SU-DHL-6 (cell line): ENCODE measurements around the gene SRGAP3.

ENCODE experiments used
- H2AFZ ChIP-seq: fragments of 200-600 bp; sonication (generic); 2 replicates; pipeline ENCODE4 v1.6.1; 2014; ENCODE audit warnings: low read depth, mild to moderate bottlenecking, moderate library complexity, mixed read lengths, antibody characterized with exemption, low read length; ENCODE audit not compliant: severe bottlenecking
- H3F3A ChIP-seq: fragments of 200-600 bp; shearing (Covaris generic); 2 replicates; pipeline ENCODE4 v1.6.0; 2016; ENCODE audit warnings: antibody characterized with exemption, mild to moderate bottlenecking; ENCODE audit not compliant: insufficient read depth
- H3K27ac ChIP-seq: fragments of 200-600 bp; sonication (generic); 2 replicates; pipeline ENCODE4 v1.5.1; 2016; ENCODE audit warnings: low read depth, mild to moderate bottlenecking, low read length, moderate library complexity, mixed read lengths
- H3K27me3 ChIP-seq: fragments of 200-600 bp; sonication (generic), shearing (Covaris generic); 2 replicates; pipeline ENCODE4 v1.6.0; 2014; ENCODE audit warnings: mild to moderate bottlenecking, low read length
- H3K36me3 ChIP-seq: fragments of 200-600 bp; sonication (generic); 2 replicates; pipeline ENCODE4 v1.6.1; 2014; ENCODE audit warnings: mild to moderate bottlenecking, low read length, mixed read lengths
- H3K4me2 ChIP-seq: fragments of 300-600, 200-600 bp; shearing (Covaris generic), sonication (generic); 2 replicates; pipeline ENCODE4 v1.6.0; 2014; ENCODE audit warnings: low read length, low read depth, mild to moderate bottlenecking; ENCODE audit not compliant: poor library complexity, severe bottlenecking
- H3K4me3 ChIP-seq: fragments of 200-600 bp; sonication (generic); 2 replicates; pipeline ENCODE4 v1.5.1; 2014; ENCODE audit warnings: antibody characterized with exemption, low read length, mild to moderate bottlenecking, mixed read lengths; ENCODE audit not compliant: insufficient read depth, poor library complexity, severe bottlenecking
- H3K79me2 ChIP-seq: fragments of 200-600 bp; sonication (generic); 2 replicates; pipeline ENCODE4 v1.6.1; 2014; ENCODE audit warnings: mild to moderate bottlenecking, low read length, moderate library complexity; ENCODE audit not compliant: insufficient read depth
- H3K9ac ChIP-seq: fragments of 200-600 bp; sonication (generic); 2 replicates; pipeline ENCODE4 v1.7.0; 2014; ENCODE audit warnings: mild to moderate bottlenecking, low read length
- H3K9me2 ChIP-seq: fragments of 200-600 bp; sonication (generic); replicated peaks from 2 replicates; pipeline ENCODE4 v1.6.1; 2014; ENCODE audit warnings: low read length; ENCODE audit not compliant: insufficient read depth
- H3K9me3 ChIP-seq: fragments of 200-600 bp; sonication (generic); 2 replicates; pipeline ENCODE4 v1.6.1; 2014; ENCODE audit warnings: low read length, mixed read lengths; ENCODE audit not compliant: insufficient read depth
- H4K20me1 ChIP-seq: fragments of 200-600 bp; sonication (generic); 2 replicates; pipeline ENCODE4 v1.6.1; 2014; ENCODE audit warnings: low read depth, mild to moderate bottlenecking, antibody characterized with exemption, low read length, moderate library complexity, mixed read lengths
- EZH2phosphoT487 ChIP-seq: fragments of 200-600 bp; sonication (generic), shearing (Covaris generic); conservative IDR thresholded peaks from 2 replicates; pipeline ENCODE4 v1.6.1; 2018; ENCODE audit warnings: mild to moderate bottlenecking, antibody characterized with exemption, low read length, moderate library complexity, mixed read lengths
- TF ChIP-seq, protein P1 (sequence below): fragments of 200-600 bp; sonication (generic); IDR thresholded peaks from one replicate; pipeline ENCODE4 v1.5.1; 2017; ENCODE audit warnings: antibody characterized with exemption, mild to moderate bottlenecking, low read length, moderate library complexity; ENCODE audit not compliant: insufficient read depth, poor library complexity, severe bottlenecking

Gene SRGAP3

DNA sequence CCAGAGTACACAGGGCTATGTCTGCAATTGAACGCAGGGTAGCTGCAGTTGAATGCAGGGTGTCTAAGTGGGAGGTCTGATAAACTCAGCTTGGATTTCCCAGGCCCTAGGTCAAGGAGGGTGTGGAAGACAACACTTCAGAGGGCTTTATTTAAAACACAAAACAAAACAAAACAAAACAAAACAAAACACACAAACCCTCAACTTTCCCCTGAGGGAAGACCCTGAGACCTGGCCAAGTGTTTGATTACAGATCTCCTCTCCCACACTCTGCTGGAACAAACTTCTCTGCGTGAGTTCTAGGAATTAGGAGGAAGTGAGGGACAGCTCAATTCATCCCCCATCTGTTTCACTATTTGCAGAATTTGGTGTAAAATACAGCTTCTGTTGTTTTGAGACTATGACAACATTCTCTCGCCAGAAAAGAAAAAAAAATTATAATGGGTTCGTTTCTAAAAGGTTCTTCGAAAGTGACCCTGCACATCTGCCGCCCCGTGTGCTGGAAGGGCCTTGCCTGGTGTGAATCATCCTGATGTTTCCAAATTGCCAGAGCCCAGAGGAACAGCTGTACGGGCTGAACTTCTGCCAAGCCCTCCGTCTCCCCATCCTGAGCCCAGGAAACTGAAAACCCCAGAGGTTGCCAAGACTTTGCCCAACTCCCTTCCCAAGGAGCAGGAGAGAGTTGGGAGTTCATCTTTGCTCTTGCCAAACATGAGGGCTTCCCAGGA lies 212.9 kb downstream of the SRGAP3 start:
- no peaks in the 10 kb centered on the region for H3K36me3 ChIP-seq
- H3K27ac ChIP-seq, result no peak overlapping the region
- H3K4me3 ChIP-seq, result no peak overlapping the region
- no peaks in the 10 kb centered on the region for H3K9me2 ChIP-seq
- H4K20me1 ChIP-seq, result no peaks in the 10 kb centered on the region
- no peak overlapping the region for H3K4me2 ChIP-seq
- H3K79me2 ChIP-seq, result no peaks in the 10 kb centered on the region
- TF ChIP-seq EZH2phosphoT487, result no peak
- TF ChIP-seq, protein P1, sequence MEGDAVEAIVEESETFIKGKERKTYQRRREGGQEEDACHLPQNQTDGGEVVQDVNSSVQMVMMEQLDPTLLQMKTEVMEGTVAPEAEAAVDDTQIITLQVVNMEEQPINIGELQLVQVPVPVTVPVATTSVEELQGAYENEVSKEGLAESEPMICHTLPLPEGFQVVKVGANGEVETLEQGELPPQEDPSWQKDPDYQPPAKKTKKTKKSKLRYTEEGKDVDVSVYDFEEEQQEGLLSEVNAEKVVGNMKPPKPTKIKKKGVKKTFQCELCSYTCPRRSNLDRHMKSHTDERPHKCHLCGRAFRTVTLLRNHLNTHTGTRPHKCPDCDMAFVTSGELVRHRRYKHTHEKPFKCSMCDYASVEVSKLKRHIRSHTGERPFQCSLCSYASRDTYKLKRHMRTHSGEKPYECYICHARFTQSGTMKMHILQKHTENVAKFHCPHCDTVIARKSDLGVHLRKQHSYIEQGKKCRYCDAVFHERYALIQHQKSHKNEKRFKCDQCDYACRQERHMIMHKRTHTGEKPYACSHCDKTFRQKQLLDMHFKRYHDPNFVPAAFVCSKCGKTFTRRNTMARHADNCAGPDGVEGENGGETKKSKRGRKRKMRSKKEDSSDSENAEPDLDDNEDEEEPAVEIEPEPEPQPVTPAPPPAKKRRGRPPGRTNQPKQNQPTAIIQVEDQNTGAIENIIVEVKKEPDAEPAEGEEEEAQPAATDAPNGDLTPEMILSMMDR, result no peak
- H2AFZ ChIP-seq, result no peak overlapping the region
- H3K27me3 ChIP-seq, result no peaks in the 10 kb centered on the region
- no peaks in the 10 kb centered on the region for H3F3A ChIP-seq
- H3K9me3 ChIP-seq, result no peaks in the 10 kb centered on the region
- H3K9ac ChIP-seq, result no peak overlapping the region

DNA sequence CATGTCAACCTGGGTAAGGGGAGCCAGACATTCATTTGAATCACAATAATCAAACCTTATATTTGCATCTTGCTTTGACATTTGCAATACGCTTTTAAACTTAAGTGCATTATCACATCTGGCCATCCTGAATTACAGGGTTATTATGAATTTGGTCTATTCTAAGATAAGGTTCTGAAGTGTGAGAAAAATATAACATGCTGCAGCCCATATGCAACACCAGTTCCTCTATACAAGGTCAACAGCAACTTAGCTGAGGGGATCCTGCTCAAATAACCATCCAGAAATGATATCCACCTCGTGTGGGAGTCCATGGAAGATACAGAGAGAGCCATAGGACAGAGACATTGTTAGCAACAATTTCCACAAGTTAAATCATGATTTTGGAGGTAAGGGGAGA lies 213.5 kb downstream of the SRGAP3 start:
- Histone ChIP-seq H3K36me3 (no peaks in the 10 kb centered on the region), H2AFZ (no peak overlapping the region), H3F3A (no peaks in the 10 kb centered on the region), H3K27ac (no peak overlapping the region), H3K4me3 (no peak overlapping the region), H4K20me1 (no peaks in the 10 kb centered on the region), H3K27me3 (no peaks in the 10 kb centered on the region), H3K9me2 (no peaks in the 10 kb centered on the region), H3K9ac (no peak overlapping the region), H3K9me3 (no peaks in the 10 kb centered on the region), H3K4me2 (no peak overlapping the region), H3K79me2 (no peaks in the 10 kb centered on the region)
- TF ChIP-seq, protein P1, result no peak
- no peak for TF ChIP-seq EZH2phosphoT487

- no peaks in the 10 kb centered on the region for H3K36me3 ChIP-seq
- H3K9me2 ChIP-seq, result no peaks in the 10 kb centered on the region
- H3K27me3 ChIP-seq, result no peaks in the 10 kb centered on the region
- no peak overlapping the region for H3K27ac ChIP-seq
- H2AFZ ChIP-seq, result no peak overlapping the region
- no peaks in the 10 kb centered on the region for H4K20me1 ChIP-seq
- no peaks in the 10 kb centered on the region for H3K79me2 ChIP-seq
- no peak for TF ChIP-seq EZH2phosphoT487
- TF ChIP-seq, protein P1, result no peak
- H3K4me3 ChIP-seq, result no peak overlapping the region
- no peak overlapping the region for H3K4me2 ChIP-seq
- no peaks in the 10 kb centered on the region for H3K9me3 ChIP-seq
- H3K9ac ChIP-seq, result no peak overlapping the region
- H3F3A ChIP-seq, result no peaks in the 10 kb centered on the region
Observed at GRCh38 chr3:9035473-9035872, 214.0 kb downstream of the SRGAP3 start.
